ENCODE results near the gene KRTAP4-2. TPM values are rescaled to one million over a fixed set of nuclear protein-coding genes. Genes with fewer than 3 reads are reported as not detected.
"Not testable (repeated sequence)": the region's sequence is repeated elsewhere in the genome, so short reads cannot be mapped to it uniquely, and the experiment has no call there.

Gene KRTAP4-2
- total RNA-seq, 1 donor from 2014 or later, result not detected

DNA sequence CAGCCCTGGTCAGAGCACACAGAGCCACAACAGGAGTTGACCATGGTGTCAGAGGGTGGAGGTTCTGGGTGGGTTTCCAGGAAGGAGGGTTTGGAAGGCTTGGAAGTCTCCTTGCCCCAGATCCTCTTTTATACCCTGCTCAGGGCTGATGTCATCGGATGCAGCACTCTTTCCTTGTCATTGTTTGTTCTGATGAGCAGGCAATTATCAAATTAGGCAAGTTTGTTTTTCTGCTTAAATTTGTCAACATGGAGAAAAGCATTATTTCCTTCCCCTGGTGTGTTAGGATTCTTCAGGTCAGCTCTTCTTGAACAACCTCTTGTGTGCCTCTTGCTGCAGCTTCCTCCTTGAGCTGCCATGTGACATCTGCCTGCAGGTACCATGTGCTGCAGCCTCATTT is 17.4 kb downstream of the KRTAP4-2 start, which contains the start of gene KRTAP4-4:
TSS of gene KRTAP4-4 (minus strand) at position 101 of the 400 bp plus-strand sequence. CDS start at position 44, 57 bp downstream.
- Histone ChIP-seq H3K4me1 (no peaks in the 10 kb centered on the region), H3K27me3 (no peaks in the 10 kb centered on the region), H3K36me3 (no peaks in the 10 kb centered on the region), H3K4me3 (no peak within 1 kb of the TSS), H3K27ac (no peak within 1 kb of the TSS), H3K9me3 (no peaks in the 10 kb centered on the region)
- TF ChIP-seq, protein P1, sequence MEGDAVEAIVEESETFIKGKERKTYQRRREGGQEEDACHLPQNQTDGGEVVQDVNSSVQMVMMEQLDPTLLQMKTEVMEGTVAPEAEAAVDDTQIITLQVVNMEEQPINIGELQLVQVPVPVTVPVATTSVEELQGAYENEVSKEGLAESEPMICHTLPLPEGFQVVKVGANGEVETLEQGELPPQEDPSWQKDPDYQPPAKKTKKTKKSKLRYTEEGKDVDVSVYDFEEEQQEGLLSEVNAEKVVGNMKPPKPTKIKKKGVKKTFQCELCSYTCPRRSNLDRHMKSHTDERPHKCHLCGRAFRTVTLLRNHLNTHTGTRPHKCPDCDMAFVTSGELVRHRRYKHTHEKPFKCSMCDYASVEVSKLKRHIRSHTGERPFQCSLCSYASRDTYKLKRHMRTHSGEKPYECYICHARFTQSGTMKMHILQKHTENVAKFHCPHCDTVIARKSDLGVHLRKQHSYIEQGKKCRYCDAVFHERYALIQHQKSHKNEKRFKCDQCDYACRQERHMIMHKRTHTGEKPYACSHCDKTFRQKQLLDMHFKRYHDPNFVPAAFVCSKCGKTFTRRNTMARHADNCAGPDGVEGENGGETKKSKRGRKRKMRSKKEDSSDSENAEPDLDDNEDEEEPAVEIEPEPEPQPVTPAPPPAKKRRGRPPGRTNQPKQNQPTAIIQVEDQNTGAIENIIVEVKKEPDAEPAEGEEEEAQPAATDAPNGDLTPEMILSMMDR (IDR thresholded peaks at IDR 0.05), result no peak
- TF ChIP-seq POLR2A (IDR thresholded peaks at IDR 0.05), result no peak
- no peak for TF ChIP-seq POLR2AphosphoS5 (IDR thresholded peaks at IDR 0.05; ENCODE audit: insufficient read depth in 1 of 2, low read depth in 1 of 2)
- intact Hi-C loops (cut with DNase I), result no loop called here
- DNase-seq (ENCODE audit: extremely low spot score in 2 of 2), result no peak

- H3K4me3 ChIP-seq; H3K27ac ChIP-seq; DNase-seq (ENCODE audit: extremely low spot score in 2 of 2); intact Hi-C loops (cut with DNase I); H3K4me1 ChIP-seq; H3K36me3 ChIP-seq; H3K27me3 ChIP-seq; H3K9me3 ChIP-seq: not testable (repeated sequence)
Observed at GRCh38 chr17:41160190-41160589, 17.8 kb downstream of the KRTAP4-2 start.

DNA sequence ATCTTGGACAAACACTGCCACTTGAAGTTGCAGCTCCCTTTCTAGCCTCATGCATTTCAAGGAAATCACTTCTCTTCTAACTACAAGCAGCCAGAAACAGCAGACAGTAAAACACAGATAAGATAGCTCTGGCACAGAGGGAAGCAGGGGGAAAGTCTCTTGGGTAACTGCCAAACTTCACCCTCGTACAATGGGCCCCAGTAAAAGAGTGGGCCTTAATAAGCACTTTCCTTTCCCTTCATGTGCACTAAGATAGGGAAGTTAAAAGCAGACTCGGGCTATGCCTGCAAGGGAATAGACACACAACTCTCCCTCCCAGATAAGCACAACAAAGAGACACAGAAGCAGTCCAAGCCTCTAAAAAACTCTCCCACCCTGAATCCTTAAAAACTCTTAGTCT is 24.2 kb downstream of the KRTAP4-2 start:
- Histone ChIP-seq H3K36me3 (no peaks in the 10 kb centered on the region), H3K27ac (no peak overlapping the region), H3K4me3 (no peak overlapping the region), H3K4me1 (no peaks in the 10 kb centered on the region), H3K27me3 (no peaks in the 10 kb centered on the region), H3K9me3 (no peaks in the 10 kb centered on the region)
- TF ChIP-seq, protein P1 (IDR thresholded peaks at IDR 0.05), result no peak
- TF ChIP-seq POLR2A (IDR thresholded peaks at IDR 0.05) (no peak), POLR2AphosphoS5 (IDR thresholded peaks at IDR 0.05; ENCODE audit: insufficient read depth in 1 of 2, low read depth in 1 of 2) (no peak)
- DNase-seq (ENCODE audit: extremely low spot score in 2 of 2), result no peak
- intact Hi-C loops (cut with DNase I), result no loop called here

DNA sequence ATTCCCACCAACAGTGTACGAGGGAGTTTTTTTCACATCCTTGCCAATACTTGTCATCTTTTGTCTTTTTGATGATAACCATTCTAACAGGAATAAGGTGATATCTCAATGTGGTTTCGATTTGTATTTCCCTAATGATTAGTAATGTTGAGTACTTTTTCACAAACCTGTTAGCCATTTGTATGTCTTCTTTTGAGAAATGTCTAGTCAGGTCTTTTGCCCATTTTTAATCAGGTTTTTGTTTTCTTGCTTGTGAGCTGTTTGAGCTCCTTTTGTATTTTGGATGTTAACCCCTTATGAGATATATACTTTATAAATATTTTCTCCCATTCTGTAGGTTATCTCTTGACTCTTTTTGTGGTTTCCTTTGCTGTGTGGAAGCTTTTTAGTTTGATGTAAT is 26.5 kb downstream of the KRTAP4-2 start:
- H3K4me1 ChIP-seq, result no peaks in the 10 kb centered on the region
- TF ChIP-seq POLR2A (IDR thresholded peaks at IDR 0.05) (no peak), POLR2AphosphoS5 (IDR thresholded peaks at IDR 0.05; ENCODE audit: insufficient read depth in 1 of 2, low read depth in 1 of 2) (no peak)
- TF ChIP-seq, protein P1 (IDR thresholded peaks at IDR 0.05), result no peak
- no peak overlapping the region for H3K27ac ChIP-seq
- H3K4me3 ChIP-seq, result no peak overlapping the region
- H3K36me3 ChIP-seq, result no peaks in the 10 kb centered on the region
- no peak for DNase-seq (ENCODE audit: extremely low spot score in 2 of 2)
- no peaks in the 10 kb centered on the region for H3K9me3 ChIP-seq
- intact Hi-C loops (cut with DNase I), result no loop called here
- H3K27me3 ChIP-seq, result no peaks in the 10 kb centered on the region

DNA sequence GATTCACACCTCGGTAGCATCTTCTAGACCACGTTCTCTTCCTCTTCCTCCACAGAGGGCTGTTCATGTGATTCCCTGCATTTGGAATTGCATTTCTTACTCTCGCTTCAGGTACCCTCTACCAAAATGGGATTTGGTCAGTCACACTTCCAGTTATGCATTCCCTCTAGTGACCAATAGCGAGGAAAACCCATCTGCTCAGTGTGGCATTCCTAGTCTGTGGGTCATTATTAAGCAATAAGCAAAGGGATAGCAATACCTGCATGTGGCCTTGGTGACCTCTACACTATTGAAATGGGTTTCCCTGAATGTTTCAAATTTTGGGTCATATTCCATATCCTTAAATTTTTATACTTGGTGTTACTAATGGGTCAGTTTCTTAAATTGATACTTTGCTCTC is 28.0 kb downstream of the KRTAP4-2 start:
- intact Hi-C loops (cut with DNase I), result no loop called here
- no peak overlapping the region for H3K27ac ChIP-seq
- H3K4me3 ChIP-seq, result no peak overlapping the region
- H3K4me1 ChIP-seq, result no peaks in the 10 kb centered on the region
- TF ChIP-seq POLR2A (IDR thresholded peaks at IDR 0.05) (no peak), POLR2AphosphoS5 (IDR thresholded peaks at IDR 0.05; ENCODE audit: insufficient read depth in 1 of 2, low read depth in 1 of 2) (no peak)
- TF ChIP-seq, protein P1 (IDR thresholded peaks at IDR 0.05), result no peak
- H3K9me3 ChIP-seq, result no peaks in the 10 kb centered on the region
- no peaks in the 10 kb centered on the region for H3K27me3 ChIP-seq
- no peaks in the 10 kb centered on the region for H3K36me3 ChIP-seq
- no peak for DNase-seq (ENCODE audit: extremely low spot score in 2 of 2)

- intact Hi-C loops (cut with DNase I), result no loop called here
Observed at GRCh38 chr17:41149652-41149985, 28.4 kb downstream of the KRTAP4-2 start, which contains the start of gene KRTAP4-5. TSS of gene KRTAP4-5 (minus strand) at chr17:41149825. CDS start at chr17:41149767, 58 bp downstream.

DNA sequence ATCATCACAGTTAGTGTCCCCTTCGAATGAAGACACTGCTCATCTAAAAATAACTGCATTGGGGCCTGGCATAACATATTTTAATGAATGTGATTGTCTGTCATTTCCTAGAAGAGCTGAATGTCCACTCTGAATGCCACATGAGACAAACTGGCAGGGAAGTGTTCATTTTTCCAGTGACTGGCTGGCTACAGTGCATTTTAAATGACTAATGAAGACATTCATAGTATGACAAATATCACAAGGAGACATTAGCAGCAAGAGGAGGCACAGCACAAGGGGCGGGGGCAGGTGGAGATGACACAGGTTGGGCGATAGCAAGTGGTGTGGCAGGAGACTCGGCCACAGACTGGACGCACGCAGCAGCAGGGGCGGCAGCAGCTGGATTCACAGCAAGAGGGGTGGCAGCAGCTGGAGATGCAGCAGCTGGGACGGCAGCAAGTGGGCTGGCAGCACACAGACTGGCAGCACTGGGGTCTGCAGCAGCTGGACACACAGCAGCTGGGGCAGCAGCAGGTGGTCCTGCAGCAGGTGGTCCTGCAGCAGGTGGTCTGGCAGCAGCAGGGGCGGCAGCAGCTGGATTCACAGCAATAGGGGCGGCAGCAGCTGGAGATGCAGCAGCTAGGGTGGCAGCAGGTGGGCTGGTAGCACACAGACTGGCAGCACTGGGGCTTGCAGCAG is 28.9 kb downstream of the KRTAP4-2 start:
- H3K9me3 ChIP-seq; H3K27ac ChIP-seq; intact Hi-C loops (cut with DNase I); H3K4me3 ChIP-seq; H3K27me3 ChIP-seq; H3K4me1 ChIP-seq; H3K36me3 ChIP-seq; DNase-seq (ENCODE audit: extremely low spot score in 2 of 2): not testable (repeated sequence)

More at GRCh38 chr17:41149652-41149985, 28.4 kb downstream of the KRTAP4-2 start, which contains the start of gene KRTAP4-5:
- Histone ChIP-seq H3K27me3 (no peaks in the 10 kb centered on the region), H3K36me3 (no peaks in the 10 kb centered on the region), H3K4me1 (no peaks in the 10 kb centered on the region), H3K9me3 (no peaks in the 10 kb centered on the region), H3K27ac (no peak within 1 kb of the TSS), H3K4me3 (no peak within 1 kb of the TSS)
- DNase-seq (ENCODE audit: extremely low spot score in 2 of 2), result no peak
- TF ChIP-seq POLR2A (IDR thresholded peaks at IDR 0.05) (no peak), POLR2AphosphoS5 (IDR thresholded peaks at IDR 0.05; ENCODE audit: insufficient read depth in 1 of 2, low read depth in 1 of 2) (no peak)
- TF ChIP-seq, protein P1 (IDR thresholded peaks at IDR 0.05), result no peak
